HG03342 (cell line): Measurements from ENCODE around the gene ZC3H18.

ENCODE experiments used
- ATAC-seq: cut with Tn5 transposase; IDR thresholded peaks from one replicate; pipeline ENCODE4 v1.9.1; 2021; ENCODE audit warnings: mild to moderate bottlenecking, moderate library complexity; ENCODE audit not compliant: unreplicated experiment

ZC3H18 gene

DNA sequence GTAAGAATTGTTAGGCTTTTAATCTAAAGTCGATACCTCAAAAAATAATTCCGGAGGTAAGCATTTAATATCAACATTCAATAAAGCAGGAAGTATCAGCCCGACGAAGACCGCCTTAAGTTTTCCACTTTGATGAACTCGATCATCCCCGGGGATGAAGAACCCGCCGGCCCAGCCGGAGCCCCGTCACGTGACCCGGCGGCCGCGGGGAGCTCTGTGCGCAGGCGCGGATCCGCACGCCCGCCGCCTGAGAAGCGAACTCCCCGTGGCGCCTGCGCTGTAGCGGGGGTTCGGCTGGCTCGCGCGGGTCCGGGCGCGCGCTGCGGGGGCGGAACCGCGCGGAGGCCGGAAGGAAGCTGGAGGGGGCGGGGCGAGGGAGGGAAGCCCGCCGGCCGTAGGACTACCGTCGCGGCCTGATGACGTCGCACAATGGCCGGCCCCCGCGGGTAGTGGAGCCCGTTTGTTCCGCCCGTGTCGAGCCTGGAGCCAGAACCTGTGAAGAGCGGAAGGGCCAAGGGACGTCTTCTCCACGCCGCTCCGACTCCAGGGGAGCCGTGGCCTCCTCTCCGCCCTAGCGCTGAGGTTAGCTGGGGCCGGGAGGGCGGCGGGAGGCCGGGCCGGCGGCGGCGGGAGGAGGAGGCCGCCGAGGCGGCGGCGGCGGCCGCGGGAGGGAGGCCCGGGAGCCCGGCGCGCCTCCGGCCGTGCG lies at the start of gene ZC3H18:
Gene ZC3H18, plus strand, starts transcription at position 419 of the 706 bp plus-strand sequence. CDS start 6,721 bp downstream, outside the sequence.
- ATAC-seq: peak; percentile 68

DNA sequence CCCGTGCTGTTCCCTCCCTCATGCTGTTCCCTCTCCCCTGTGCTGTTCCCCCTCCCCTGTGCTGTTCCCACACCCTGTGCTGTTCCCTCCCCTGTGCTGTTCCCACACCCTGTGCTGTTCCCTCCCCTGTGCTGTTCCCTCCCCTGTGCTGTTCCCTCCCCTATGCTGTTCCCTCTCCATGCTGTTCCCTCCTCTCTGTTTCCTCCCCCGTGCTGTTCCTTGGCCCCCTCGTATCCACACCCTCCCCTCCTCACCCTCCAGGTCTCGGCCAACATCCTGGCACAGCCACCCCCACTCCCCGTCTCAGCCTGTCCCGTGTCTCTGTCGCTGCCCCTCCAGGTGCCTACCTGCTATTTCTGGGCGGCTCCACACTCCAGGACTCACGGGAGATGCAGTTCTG lies 48.5 kb upstream of the ZC3H18 start:
- ATAC-seq: no peak

DNA sequence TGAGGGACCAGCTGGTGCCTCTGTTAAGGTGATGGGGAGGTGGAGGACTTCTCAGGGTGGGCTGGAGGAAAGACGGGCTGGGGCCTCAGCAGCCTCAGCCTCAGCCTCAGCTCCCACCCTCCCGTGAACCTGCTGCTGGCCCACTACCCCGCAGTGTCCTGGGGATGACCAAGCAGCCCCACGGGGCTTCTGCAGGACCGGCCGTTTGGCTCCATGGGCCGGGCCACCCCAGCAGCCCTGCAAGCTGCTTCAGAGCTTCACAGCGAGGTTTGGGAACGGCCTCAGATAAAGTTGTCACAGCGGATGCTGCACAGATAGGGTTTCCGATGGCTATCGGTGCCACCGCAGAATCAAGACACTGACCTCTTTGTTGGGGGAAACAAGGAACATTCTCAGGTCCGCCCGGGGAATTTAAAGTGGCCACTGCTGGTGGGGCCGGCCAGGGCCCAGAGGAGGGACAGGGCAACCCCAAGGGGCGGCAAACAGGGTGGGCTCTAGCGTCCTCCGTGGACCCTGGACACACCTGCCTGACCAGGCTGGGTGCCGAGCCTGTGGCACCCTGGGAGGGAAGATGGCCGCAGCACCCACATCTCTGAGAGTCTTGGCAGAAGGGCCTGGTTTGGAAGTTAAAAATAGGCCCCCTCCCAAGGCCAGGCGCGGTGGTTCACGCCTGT lies 47.8 kb upstream of the ZC3H18 start:
- ATAC-seq: no peak

DNA sequence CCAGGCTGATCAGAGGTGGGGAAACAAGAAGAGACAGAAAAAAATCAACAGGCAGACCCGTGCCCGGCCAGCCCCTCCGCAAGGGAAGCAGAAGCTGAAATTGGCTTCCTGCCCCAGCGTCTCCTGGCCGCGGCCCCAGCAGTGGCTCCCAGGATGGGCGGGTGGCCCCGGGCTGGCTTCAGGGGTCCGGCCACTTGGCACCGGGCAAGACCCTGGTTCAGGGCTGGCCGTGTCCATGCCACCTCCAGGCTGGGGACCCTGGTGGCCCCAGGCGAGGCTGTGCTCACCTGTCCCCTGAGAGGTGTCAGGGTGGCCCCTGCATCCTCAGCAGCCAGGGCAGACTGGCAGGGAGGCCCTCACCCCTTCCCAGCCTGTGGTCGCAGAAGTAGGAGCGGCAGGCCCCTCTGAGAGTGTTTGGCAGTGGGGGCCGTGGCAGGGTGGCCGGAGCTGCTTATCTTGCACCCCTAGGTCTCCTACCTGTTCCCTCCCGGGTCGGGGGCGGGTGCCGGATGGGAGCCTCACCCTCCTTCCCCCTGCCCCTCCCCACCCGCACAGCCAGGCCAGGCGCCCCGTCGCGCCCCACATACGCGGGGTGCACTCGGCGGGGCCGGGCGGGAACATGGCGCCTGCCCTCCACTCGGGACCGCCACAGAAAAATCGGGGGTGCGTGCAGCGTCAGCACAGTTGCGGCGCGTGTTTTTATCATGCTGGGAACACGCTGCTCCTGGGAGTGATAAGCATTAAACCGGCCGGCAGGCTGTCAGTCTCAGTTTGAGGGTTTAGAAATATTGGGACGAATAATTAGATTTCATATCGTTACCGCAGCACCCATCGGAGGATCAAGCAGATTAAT lies 46.7 kb upstream of the ZC3H18 start:
- no peak for ATAC-seq

DNA sequence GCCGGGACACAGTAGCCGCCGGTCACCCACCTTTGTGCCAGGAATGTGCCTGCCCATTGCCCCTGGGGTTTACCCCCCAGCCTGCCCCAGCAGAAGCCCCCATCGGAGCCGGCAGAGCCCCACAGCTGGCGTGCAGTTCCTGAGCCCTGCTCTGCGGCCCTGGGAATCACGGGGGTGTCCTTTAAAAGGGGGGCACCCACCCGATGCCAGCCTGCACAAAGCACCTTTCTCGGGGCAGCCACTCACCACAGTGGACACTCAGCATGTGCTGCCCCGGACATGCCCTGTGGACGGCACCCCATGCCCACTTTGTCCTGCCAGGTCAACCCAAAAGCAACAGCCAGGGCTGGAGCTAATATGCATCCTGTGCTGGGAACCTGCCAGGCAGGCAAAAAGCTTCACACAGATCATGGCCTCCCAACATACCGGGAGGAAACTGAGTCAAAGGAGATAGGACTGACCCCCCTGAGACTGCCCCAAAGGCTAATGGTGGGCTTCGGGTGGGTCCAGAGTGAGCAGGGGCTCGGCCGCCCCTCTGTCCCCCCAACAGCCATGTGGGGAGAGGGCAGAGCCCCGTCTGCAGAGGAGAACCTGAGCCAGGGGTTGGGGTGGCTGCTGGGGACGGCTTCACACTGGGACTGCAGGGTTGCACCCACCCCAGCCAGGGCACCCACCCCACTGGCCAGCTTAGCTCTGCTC lies 45.8 kb upstream of the ZC3H18 start:
- ATAC-seq: no peak

DNA sequence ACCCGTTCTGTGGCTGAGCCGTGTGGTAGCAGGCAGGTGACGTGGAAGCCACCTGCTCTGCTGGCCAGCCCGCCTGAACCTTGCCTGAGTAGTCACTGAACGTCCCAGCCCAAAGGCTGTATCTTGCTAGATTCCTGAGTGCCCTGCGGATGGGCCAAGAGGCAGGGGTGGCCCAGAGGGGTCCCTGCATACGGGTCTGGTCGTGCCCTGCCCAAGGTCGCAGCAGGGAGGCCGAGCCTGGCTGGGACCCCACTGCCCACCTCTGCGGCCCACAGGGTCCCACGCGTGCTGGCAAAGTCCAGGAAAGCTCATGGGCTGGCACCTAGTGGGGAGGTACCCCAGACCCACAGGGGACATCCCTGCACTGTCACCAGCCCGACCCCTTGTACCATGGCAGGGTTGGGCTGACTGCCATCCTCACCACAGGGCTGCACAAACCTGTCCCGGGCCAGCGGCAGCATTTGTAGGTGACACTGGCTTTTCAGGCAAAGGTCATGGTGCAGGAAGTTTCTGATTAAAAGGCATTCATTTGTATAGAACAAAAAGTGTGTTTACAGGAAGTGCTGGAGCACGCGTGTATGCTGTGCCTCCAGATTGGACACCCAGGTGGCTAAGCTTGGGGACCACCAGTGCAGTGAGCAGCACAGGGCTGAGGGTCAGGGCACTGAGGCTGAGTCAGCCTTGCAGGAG lies 45.1 kb upstream of the ZC3H18 start:
- no peak for ATAC-seq

DNA sequence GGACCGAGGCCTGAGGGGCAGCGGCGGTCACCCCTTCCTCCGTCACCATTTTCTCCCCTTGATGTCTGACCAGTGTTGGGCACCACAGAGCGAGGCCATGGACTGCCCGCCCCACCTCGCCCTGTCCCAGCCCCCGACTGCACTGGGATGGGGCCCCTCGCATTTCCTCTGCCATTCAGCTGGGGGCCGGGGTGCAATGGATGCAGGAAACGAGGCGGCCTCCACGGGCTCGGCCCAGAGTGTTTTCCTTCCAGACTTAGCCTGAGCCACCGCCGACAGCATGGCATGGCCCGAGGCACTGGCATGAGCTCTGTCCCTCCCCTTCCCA lies 44.6 kb upstream of the ZC3H18 start:
- no peak for ATAC-seq

DNA sequence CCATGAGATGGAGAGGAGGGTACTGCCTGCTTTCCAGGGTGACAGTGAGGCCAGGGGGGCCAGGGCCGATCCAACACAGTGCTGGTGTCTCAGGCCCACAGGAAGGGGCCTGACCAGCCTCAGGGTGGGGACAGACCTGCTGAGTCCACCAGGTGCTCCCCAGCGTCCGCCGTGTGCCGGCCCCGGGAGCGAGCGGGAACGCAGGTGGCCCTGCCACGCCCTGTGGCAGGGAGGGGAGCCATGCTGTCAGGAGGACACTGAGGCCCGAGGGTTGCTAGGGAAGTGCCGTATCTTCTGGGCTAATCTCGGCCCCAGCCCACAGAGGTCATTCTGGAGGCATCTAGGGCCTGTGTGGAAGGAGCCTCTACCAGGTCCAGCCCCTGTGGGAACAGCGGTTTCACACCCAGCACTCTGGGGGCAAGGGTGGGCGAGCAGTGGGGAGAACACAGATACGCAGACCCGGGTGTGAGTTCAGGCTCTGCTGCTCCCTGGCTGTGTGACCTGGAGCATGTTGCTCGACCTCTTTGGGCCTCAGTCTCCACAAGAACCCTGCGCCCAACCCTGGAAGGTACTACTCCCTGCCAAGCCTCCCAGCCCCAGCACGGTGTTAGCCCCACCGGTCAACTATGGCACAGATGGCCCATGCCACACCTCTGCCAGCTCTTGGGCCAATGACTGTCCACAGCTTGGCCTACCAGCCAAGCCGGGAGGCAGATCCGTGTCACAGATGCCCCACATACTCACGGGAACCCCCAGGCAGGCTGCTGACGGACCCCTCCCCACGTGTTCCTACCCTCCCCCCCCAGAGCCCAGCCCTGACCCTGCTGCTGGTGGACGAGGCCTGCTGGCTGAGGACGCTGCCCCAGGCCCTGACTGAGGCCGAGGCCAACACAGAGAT lies 43.9 kb upstream of the ZC3H18 start:
- ATAC-seq: no peak

DNA sequence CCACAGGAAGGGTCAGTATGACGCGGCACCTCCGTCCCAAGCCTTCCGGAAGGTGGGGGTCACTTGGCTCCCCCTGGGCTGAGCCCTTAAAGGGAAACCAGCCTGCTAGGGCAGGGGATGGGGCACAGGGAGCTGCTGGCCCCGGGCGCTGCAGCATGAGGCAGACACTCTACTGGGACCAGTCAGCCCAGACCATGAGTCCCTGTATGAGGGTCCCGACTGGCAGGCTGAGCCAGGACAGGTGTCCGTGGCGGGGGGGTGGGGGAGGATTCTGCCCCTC lies 43.4 kb upstream of the ZC3H18 start:
- no peak for ATAC-seq

DNA sequence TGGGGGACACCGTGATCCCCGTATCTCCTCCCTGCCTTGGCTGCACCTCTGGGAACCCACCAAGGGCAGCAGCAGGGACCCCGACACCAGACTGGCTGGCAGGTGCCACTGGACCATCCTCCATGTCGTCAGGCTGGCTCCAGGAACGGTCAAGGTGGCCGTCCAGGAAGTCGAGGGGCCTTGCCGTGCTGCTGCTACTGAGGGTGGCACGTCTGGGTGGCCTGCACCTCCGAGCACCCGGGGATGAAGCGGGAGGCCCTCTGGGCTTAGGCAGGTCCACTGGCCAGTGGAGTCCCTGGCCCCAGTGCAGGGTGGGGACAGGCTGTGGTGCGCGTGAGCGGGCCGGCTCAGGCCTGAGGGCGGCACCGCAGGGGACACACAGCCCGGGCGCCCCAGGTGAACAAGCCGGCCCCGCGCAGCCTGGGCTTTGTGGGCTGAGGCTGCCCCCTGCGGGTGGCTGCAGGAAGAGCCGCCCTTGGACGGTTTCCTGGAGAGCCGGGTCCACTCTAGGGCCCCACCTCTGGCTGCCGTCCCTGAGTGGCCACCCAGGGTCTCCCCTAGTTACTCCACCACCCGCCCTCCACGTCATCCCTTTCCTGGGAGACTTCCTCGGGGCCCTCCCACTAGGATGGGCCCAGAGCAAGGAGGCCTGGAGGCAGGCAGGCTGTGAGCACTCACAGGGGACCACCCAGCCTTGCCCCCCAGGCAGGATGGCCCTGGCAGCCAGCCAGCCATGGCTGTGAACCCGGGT lies 42.8 kb upstream of the ZC3H18 start:
- ATAC-seq: no peak

DNA sequence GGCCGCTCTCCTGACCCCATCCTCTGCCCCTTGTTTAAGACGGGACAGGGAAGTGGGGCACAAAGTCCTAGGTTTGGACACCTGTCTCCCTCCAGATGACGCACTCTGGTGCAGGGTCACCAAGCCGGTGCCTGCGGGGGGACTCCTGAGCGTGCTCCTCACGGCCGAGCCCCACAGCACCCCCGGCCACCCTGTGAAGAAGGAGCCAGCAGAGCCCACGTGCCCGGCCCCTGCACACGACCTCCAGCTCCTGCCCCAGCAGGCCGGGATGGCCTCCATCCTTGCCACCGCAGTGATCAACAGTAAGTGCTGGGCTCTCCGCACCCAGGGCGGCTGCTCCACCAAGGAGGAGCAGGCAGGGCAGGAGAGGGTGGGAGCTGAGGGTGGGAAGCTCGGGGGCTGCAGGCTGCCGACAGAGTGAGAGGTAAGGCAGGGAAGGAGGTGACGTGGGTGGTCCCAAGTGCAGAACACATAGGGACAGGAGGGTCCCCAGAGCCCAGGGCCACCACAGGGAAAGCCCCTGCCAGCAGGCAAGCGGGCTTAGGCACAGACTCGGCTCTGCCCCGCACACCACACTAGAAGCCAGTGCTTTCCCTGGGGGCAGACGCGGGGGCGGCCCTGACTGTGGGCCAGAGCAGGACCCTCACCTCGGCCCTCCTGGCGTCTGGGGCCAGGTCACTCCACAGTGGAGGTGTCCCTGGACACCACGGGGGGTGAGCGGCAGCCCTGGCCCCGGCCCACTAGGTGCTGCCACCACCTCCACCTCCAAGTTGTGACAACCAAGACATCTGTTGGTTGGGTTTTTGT lies 42.1 kb upstream of the ZC3H18 start:
- ATAC-seq: no peak

DNA sequence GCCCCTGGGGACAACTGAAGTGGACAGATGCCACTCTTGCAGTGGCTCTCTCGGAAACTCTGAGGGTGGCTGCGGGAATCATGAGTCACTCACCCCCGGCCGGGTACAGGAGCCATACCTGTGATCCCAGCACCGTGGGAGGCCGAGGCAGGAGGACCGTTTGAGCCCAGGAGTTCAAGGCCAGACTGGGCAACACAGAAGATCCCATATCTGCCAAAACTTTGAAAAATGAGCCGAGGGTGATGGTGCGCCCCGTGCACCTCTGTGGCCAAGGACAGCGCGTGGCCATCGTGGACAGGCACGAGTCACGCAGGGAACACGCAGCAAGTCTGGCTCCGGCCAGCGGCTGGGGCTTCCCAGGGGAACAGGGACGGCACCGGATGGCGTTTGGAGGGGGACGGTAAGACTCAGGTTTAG lies 41.3 kb upstream of the ZC3H18 start:
- no peak for ATAC-seq

DNA sequence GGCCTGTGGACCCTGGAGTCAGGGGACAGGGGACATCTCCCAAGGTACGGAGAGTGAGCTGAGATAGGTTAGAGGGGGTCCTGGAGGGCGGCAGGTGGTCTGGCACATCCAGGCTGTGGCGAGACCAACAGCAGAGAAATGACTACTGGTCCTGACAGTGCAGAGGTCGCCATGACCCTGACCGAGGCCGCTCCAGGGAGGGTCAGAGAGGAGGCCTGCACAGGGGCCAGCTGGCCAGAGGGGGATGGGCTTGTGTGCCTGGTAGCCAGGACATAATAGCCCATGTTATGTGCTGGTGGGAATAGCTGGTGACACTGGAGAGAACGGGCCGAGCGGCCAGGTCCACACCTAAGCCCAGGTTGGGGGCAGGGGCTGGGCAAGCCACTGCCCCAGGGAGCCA lies 40.6 kb upstream of the ZC3H18 start:
- ATAC-seq: no peak

DNA sequence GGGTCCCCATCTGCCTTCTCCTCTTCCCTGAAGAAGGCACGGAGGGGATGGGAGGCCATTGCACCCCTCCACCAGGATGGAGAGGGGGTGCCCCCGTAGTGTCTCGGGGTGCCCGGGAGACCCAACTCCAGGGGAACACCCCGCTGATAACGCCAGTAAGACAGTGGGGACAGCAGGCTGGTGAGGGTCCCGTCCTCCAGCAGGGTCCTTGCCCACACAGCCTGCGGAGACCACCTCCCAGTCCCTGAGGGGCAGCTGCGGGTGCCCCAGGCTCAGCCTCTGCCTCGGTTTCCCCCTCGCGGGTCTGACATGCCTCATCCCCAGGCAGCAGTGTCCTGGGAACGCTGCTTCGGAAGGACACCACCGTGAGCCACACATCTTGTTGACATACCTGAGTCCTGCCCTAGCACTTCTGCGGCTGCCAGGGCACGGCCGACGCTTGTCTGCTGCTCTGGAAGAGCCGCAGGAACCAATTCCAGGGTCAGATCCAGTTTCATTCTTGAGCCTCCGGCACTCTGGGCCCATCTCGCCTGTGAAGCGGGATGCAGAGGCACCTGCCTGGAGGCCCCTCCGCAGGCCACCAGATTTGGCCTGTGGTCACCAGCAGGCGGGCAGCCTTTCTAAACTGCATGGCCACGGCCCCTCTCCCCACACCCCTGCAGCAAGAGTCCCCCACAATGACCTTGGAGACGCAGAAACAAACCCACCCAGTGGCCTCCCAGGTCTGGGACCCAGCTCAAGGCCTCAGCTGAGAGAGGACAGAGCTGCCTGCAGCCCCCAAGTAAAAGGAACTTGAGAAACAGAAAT lies 39.9 kb upstream of the ZC3H18 start:
- ATAC-seq: no peak

DNA sequence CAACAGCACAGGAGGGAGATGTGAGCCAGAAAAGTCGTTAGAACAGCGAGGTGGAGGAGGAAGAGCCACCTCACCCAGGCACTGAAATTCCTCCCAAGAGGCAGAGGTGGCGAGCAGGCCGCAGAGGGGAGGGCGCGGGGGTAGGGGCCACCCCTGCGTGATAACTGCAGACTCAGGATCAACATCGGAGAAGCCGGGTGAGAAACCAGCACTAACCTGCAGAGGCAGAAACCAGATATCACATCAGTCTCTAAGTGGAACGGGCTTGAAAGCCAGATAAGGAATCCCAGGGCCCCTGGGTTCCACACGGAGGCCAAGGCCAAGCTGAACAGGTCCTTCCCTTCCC lies 39.4 kb upstream of the ZC3H18 start:
- ATAC-seq: no peak

DNA sequence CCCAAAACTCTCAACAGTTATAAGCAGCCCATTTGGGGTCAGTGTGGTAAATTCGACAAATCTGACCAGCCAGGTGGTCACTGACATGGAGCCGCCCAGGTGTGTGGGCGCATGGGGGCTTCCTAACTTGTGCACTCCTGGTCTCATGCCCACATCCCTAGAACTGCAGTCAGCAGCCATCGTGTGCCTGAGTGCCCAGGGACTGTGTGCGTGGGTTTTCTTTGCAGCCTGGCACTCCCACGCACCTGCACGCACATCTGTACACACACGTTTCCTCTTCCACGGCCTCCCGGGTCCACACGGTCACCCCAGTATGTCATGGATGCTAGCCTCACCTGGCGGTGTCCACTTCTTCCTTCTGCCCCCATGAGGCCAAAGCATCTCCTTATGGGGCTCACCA lies 38.9 kb upstream of the ZC3H18 start:
- ATAC-seq: no peak

DNA sequence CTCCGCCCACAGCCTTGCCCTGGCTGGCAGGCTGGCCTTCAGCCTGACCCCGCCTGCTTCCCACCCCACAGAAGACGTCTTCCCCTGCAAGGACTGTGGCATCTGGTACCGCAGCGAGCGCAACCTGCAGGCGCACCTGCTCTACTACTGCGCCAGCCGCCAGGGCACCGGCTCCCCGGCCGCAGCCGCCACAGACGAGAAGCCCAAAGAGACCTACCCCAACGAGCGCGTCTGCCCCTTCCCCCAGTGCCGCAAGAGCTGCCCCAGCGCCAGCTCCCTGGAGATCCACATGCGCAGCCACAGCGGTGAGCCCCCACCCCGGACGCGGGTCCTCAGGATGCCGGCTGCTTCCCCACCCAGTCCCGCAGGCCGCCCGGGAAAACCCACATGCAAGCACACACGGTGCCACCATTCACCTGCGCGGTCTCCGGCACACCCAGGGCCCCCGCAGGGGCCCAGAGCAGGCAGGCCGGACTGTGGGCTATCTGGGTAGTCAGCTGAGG lies 38.2 kb upstream of the ZC3H18 start:
- ATAC-seq: no peak
